Skeletal muscle tissue (tissue), 4 donors: Measurements from ENCODE around the gene UGT1A10. TPM values are rescaled to one million over a fixed set of nuclear protein-coding genes. Genes with fewer than 3 reads are reported as not detected.
"Not testable (repeated sequence)": the region's sequence is repeated elsewhere in the genome, so short reads cannot be mapped to it uniquely, and the experiment has no call there.

ENCODE experiments used
- H3K27ac ChIP-seq: one replicate; pipeline ENCODE4 v1.7.0; 2013; ENCODE audit warnings: mild to moderate bottlenecking, low read depth, low read length, inconsistent platforms
- H3K27me3 ChIP-seq, 3 donors: one replicate each; pipeline ENCODE4 v1.7.0; 2013; ENCODE audit warnings: low read length in 3 of 3; ENCODE audit not compliant: control insufficient read depth in 3 of 3, insufficient read depth in 3 of 3
- H3K36me3 ChIP-seq, 3 donors: one replicate each; pipeline ENCODE4 v1.7.0; 2013; ENCODE audit warnings: low read length in 3 of 3; ENCODE audit not compliant: control insufficient read depth in 3 of 3, insufficient read depth in 3 of 3
- H3K4me1 ChIP-seq, 3 donors: one replicate each; pipeline ENCODE4 v1.7.0; 2013; ENCODE audit warnings: low read length in 3 of 3, mild to moderate bottlenecking in 3 of 3; ENCODE audit not compliant: control insufficient read depth in 3 of 3, insufficient read depth in 3 of 3
- H3K4me3 ChIP-seq, 3 donors: one replicate each; pipeline ENCODE4 v1.7.0; 2013; ENCODE audit warnings: low read length in 3 of 3
- H3K9ac ChIP-seq, 3 donors: one replicate each; pipeline ENCODE4 v1.7.0; 2013; ENCODE audit warnings: low read length in 3 of 3, mild to moderate bottlenecking in 3 of 3, moderate library complexity in 2 of 3, low read depth in 1 of 3
- H3K9me3 ChIP-seq, 3 donors: one replicate each; pipeline ENCODE4 v1.7.0; 2013; ENCODE audit warnings: low read length in 3 of 3; ENCODE audit not compliant: control insufficient read depth in 3 of 3
- total RNA-seq: library from RNA; depleted of rRNA; stranded (reverse); fragments of >200 nt; gene quantifications from one replicate; pipeline ENCODE4 v1.2.3, GENCODE V29; 2014
- donor health status: Osteomylitis.

Gene UGT1A10
- total RNA-seq: not detected

DNA sequence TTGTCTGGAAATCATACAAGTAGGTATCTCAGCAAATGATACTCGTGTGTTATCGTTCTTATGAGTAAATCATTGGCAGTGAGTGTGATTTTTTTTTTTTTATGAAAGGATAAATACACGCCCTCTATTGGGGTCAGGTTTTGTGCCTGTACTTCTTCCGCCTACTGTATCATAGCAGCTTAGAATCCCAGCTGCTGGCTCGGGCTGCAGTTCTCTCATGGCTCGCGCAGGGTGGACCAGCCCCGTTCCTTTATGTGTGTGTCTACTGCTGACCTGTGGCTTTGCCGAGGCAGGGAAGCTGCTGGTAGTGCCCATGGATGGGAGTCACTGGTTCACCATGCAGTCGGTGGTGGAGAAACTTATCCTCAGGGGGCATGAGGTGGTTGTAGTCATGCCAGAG, at the start of gene UGT1A10:
Gene UGT1A10 (plus strand): TSS at position 143 of the 400 bp plus-strand sequence. CDS start 75 bp downstream, at position 218.
- H3K36me3 ChIP-seq, H3K27ac ChIP-seq, H3K27me3 ChIP-seq, H3K9me3 ChIP-seq, H3K9ac ChIP-seq, H3K4me1 ChIP-seq, H3K4me3 ChIP-seq: not testable (repeated sequence)

DNA sequence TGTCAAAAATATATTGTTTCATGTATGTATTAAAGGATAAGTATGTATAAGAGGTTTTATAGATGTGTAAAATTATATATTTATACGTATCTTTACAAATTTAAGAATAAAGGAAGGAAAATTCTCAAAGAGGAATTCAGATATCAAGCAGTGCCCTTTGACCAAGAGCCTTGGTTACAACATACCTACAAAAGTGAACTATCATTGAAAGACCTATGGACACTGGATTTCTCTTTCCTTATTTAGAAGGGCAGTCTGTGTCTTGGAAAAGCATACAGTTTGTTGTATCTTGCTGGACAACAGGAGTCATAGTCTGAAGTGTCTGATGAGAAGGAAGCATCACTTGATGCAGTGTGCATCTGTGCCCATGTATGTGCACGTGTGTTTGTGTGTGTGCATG, 47.8 kb upstream of the UGT1A10 start:
- Histone ChIP-seq H3K4me1 (no peaks in the 10 kb centered on the region), H3K9ac (no peak overlapping the region), H3K36me3 (no peaks in the 10 kb centered on the region), H3K9me3 (no peaks in the 10 kb centered on the region), H3K4me3 (no peak overlapping the region), H3K27me3 (peaks cover 0 to 7% (median 0%) of the 10 kb centered on the region in 3 donors), H3K27ac (no peak overlapping the region)

DNA sequence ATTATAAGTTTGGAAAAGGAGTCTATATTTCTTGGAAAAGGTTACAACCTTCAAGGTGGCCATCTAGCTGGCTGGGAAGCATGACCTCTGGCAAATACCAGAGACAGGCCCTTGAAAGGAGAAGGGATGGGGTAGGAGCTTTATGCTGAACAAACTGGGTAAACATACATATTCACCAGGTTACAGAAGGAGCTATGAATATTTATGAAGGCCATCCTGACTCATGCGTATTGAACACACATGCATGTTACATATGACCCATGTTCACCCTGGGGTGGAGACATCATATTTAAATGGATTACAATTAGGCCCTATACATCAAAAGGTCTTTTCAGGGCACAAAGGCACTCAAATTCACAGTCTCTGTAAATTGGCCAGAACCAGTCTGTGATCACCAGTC, 43.5 kb upstream of the UGT1A10 start:
- H3K9me3 ChIP-seq, H3K4me1 ChIP-seq, H3K4me3 ChIP-seq, H3K9ac ChIP-seq, H3K27me3 ChIP-seq, H3K36me3 ChIP-seq, H3K27ac ChIP-seq: not testable (repeated sequence)

DNA sequence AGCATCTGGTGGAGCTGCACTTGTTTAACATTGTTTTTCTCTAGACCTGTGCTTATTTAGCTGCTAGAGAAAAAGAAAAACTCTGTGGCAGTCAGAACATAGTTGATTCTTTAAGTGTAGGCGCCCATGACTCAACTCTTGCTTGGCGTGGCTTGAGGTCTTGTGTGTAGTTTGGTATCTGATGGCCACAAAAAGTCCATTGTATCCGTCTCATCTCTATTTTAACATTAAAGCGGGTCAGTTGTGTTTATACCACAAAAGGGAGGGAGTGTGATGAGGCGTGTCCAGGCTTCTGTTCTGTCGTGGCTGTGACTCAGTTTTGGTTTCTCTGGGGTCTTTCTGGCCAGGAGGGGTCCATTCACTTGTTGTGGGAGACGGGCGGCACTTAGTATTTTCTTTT, 43.0 kb upstream of the UGT1A10 start:
- H3K9ac ChIP-seq: no peak overlapping the region
- H3K9me3 ChIP-seq: no peaks in the 10 kb centered on the region
- H3K27ac ChIP-seq: no peak overlapping the region
- H3K4me1 ChIP-seq: no peaks in the 10 kb centered on the region
- H3K27me3 ChIP-seq: no peaks in the 10 kb centered on the region
- no peaks in the 10 kb centered on the region for H3K36me3 ChIP-seq
- H3K4me3 ChIP-seq: no peak overlapping the region

DNA sequence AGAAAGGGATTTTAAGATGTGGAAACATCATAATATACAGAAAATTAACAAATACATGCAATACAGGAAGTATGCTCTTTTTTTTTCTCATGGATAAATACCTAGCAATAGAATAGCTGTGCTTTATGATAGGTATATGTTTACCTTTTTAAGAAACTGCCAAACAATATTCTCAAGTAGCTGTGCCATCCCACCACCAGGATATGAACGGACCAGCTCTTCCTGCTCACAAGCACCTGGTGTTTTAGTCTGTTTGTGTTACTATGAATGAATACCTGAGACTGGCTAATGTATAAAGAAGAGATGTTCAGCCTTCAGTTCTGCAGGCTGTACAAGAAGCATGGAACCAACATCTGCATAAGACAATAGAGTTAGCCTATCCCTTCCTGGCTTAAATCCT, 38.7 kb upstream of the UGT1A10 start:
- peaks cover 2 to 11% (median 2%) of the 10 kb centered on the region in 3 donors for H3K27me3 ChIP-seq
- H3K4me1 ChIP-seq: no peaks in the 10 kb centered on the region
- no peak overlapping the region for H3K9ac ChIP-seq
- H3K27ac ChIP-seq: no peak overlapping the region
- no peaks in the 10 kb centered on the region for H3K9me3 ChIP-seq
- no peak overlapping the region for H3K4me3 ChIP-seq
- H3K36me3 ChIP-seq: no peaks in the 10 kb centered on the region

DNA sequence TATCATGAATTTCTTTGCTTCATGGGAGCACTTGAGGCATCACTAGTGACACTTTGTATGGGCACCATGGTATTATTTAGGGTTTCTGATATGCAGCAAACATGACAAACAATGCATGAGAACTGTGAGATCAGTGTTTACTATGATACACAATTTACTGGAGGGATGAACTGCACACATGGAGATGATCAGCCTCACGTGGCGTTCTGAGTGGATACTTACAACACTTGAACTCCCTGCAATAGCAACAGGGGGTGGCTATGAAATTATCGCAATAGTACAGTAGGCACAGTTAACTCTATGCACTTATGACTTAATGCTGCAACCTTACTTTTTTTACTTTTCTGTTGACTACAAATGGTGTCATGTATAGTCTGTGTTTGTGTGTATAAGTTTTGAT, 37.3 kb upstream of the UGT1A10 start:
- Histone ChIP-seq H3K4me3 (no peak overlapping the region), H3K27ac (no peak overlapping the region), H3K9me3 (no peaks in the 10 kb centered on the region), H3K4me1 (no peaks in the 10 kb centered on the region), H3K27me3 (peaks cover 2 to 16% (median 2%) of the 10 kb centered on the region in 3 donors), H3K36me3 (no peaks in the 10 kb centered on the region), H3K9ac (no peak overlapping the region)

DNA sequence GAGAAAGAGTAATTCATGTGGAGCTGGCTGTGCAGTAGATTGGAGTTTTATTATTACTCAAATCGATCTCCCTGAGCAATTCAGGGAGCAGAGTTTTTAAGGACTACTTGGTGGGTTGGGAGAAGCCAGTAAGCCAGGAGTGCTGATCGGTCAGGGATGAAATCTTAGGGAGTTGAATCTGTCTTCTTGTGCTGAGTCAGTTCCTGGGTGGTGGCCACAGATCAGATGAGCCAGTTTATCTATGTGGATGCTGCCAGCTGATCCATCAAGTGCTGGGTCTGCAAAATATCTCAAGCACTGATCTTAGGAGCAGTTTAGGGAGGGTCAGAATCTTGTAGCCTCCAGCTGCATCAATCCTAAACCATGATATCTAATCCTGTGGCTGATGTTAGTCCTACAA, 35.9 kb upstream of the UGT1A10 start:
- H3K27ac ChIP-seq: no peak overlapping the region

DNA sequence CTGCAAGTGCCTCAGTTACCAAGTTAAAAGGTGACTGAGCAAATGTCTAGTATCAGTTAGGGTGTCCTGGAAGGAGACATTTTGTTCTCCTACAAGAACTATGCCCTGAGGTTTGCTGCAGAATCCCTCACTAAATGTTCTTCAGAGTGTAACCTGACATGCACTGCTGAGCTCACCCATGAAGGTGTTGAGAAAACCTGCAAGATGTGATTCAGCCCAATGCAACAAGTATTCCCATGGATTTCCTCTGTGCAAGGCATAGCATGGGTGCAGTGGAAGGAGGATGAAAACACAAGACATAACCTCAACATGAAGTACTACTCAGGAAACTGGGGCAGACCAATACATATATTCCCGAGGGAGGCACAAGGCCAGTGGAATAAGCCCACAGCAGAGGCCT, 34.2 kb upstream of the UGT1A10 start:
- no peak overlapping the region for H3K9ac ChIP-seq
- H3K4me1 ChIP-seq: no peaks in the 10 kb centered on the region
- H3K27ac ChIP-seq: no peak overlapping the region
- H3K9me3 ChIP-seq: no peaks in the 10 kb centered on the region
- peaks cover 2 to 16% (median 2%) of the 10 kb centered on the region in 3 donors for H3K27me3 ChIP-seq
- no peak overlapping the region for H3K4me3 ChIP-seq
- H3K36me3 ChIP-seq: no peaks in the 10 kb centered on the region

More for the DNA sequence above, 35.9 kb upstream of the UGT1A10 start:
- no peaks in the 10 kb centered on the region for H3K9me3 ChIP-seq
- no peak overlapping the region for H3K4me3 ChIP-seq
- H3K36me3 ChIP-seq: no peaks in the 10 kb centered on the region
- H3K4me1 ChIP-seq: no peaks in the 10 kb centered on the region
- peaks cover 2 to 16% (median 2%) of the 10 kb centered on the region in 3 donors for H3K27me3 ChIP-seq
- no peak overlapping the region for H3K9ac ChIP-seq

DNA sequence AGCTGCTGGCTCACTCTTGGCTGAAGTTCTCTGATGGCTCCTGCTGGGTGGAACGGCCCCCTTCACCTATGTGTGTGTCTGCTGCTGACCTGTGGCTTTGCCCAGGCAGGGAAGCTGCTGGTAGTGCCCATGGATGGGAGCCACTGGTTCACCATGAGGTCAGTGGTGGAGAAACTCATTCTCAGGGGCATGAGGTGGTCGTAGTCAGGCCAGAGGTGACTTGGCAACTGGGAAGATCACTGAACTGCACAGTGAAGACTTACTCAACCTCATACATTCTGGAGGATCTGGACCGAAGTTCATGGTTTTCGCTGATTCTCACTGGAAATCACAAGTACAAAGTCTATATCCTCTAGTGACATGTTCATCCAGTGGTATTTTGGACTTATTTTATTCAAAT, 32.7 kb upstream of the UGT1A10 start:
- no peak overlapping the region for H3K9ac ChIP-seq
- H3K36me3 ChIP-seq: no peaks in the 10 kb centered on the region
- no peaks in the 10 kb centered on the region for H3K4me1 ChIP-seq
- H3K27ac ChIP-seq: no peak overlapping the region
- H3K4me3 ChIP-seq: no peak overlapping the region
- H3K27me3 ChIP-seq: peaks cover 2 to 16% (median 2%) of the 10 kb centered on the region in 3 donors
- H3K9me3 ChIP-seq: no peaks in the 10 kb centered on the region

DNA sequence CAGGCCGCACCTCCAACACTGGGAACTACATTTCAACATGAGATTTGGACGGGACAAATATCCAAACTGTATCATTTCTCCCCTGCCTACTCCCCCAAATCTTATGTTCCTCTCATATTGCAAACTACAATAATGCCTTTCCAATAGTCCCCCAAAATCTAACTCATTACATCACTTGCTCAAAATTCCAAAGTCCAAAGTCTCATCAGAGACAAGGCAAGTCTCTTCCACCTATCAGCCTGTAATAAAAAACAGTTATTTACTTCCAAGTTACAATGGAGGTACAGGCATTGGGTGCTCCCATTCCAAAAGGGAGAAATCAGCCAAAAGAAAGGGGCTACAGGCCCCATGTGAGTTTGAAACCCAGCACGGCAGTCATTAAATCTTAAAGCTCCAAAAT, 31.4 kb upstream of the UGT1A10 start:
- H3K27me3 ChIP-seq: peaks cover 2 to 12% (median 2%) of the 10 kb centered on the region in 3 donors
- no peaks in the 10 kb centered on the region for H3K36me3 ChIP-seq
- no peak overlapping the region for H3K27ac ChIP-seq
- H3K4me3 ChIP-seq: no peak overlapping the region
- no peaks in the 10 kb centered on the region for H3K9me3 ChIP-seq
- no peaks in the 10 kb centered on the region for H3K4me1 ChIP-seq
- no peak overlapping the region for H3K9ac ChIP-seq

DNA sequence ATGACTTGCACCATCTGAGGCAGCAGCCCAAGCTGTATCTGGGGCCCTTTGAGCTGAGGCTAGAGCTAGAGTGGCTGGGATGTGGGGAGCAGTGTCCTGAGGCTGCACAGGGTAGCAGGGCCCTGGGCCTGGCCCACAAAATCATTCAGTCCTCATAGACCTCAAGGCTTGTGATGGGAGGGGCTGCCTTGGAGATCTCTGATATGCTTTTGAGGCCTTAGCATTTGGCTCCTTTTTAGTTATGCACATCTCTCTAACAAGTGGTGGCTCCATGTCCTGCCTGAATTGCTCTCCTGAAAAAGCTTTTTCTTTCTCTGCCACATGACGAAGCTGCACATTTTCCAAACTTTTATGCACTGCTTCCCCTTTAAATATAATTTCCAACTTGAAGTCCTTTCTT, 30.6 kb upstream of the UGT1A10 start:
- no peaks in the 10 kb centered on the region for H3K36me3 ChIP-seq
- no peak overlapping the region for H3K4me3 ChIP-seq
- no peak overlapping the region for H3K9ac ChIP-seq
- peaks cover 2 to 10% (median 2%) of the 10 kb centered on the region in 3 donors for H3K27me3 ChIP-seq
- peaks cover 0 to 2% (median 0%) of the 10 kb centered on the region in 3 donors for H3K9me3 ChIP-seq
- H3K4me1 ChIP-seq: no peaks in the 10 kb centered on the region
- no peak overlapping the region for H3K27ac ChIP-seq
